OCI-LY3 (cell line): ENCODE results near the gene GBP7.
A peak's percentile ranks its signal among the peaks of the same experiment; 100 is the strongest.

Source experiments
- H2AFZ ChIP-seq: fragments of 200-600, 300-600 bp; shearing (Covaris generic); 2 replicates; pipeline ENCODE4 v1.6.0; 2014; ENCODE audit warnings: antibody characterized with exemption, low read depth, low read length
- H3K27ac ChIP-seq: fragments of 200-600, 300-600 bp; sonication (generic); 2 replicates; pipeline ENCODE4 v1.5.1; 2014; ENCODE audit warnings: mild to moderate bottlenecking, low read length, moderate library complexity, mixed read lengths
- H3K27me3 ChIP-seq: fragments of 200-600, 300-600 bp; sonication (generic); 2 replicates; pipeline ENCODE4 v1.6.1; 2014; ENCODE audit warnings: low read depth, low read length, mixed read lengths
- H3K36me3 ChIP-seq: fragments of 200-600, 300-600 bp; sonication (generic); replicated peaks from 2 replicates; pipeline ENCODE3; 2014; ENCODE audit warnings: low read depth, low read length, mixed read lengths
- H3K4me1 ChIP-seq: fragments of 300-600, 200-600 bp; sonication (generic); 2 replicates; pipeline ENCODE4 v1.6.1; 2014; ENCODE audit warnings: low read length, mixed read lengths
- H3K4me2 ChIP-seq: fragments of 200-600, 300-600 bp; sonication (generic); 2 replicates; pipeline ENCODE4 v1.6.1; 2014; ENCODE audit warnings: low read length, mixed read lengths
- H3K4me3 ChIP-seq: fragments of 300-600, 200-600 bp; sonication (generic); 2 replicates; pipeline ENCODE4 v1.5.1; 2014; ENCODE audit warnings: antibody characterized with exemption, mild to moderate bottlenecking, low read length, moderate library complexity
- H3K79me2 ChIP-seq: fragments of 300-600, 200-600 bp; shearing (Covaris generic); 2 replicates; pipeline ENCODE4 v1.6.1; 2014; ENCODE audit warnings: mild to moderate bottlenecking, low read length, mixed read lengths
- H3K9ac ChIP-seq: fragments of 300-600, 200-600 bp; shearing (Covaris generic); 2 replicates; pipeline ENCODE4 v1.6.0; 2014; ENCODE audit warnings: mild to moderate bottlenecking, low read length, moderate library complexity
- H3K9me3 ChIP-seq: fragments of 200-600, 300-600 bp; shearing (Covaris generic); 2 replicates; pipeline ENCODE4 v1.6.1; 2014; ENCODE audit warnings: low read length, mixed read lengths; ENCODE audit not compliant: insufficient read depth
- H4K20me1 ChIP-seq: fragments of 200-600, 300-600 bp; sonication (generic); 2 replicates; pipeline ENCODE4 v1.6.1; 2016; ENCODE audit warnings: low read length, mixed read lengths; ENCODE audit not compliant: insufficient read depth
- CTCF ChIP-seq: fragments of 200-600, 300-600 bp; sonication (generic); IDR thresholded peaks from 2 replicates; pipeline ENCODE4 v1.5.1; 2014; ENCODE audit warnings: antibody characterized with exemption, low read length, low read depth
- EZH2phosphoT487 ChIP-seq: fragments of 200-600 bp; shearing (Covaris generic); IDR thresholded peaks from 2 replicates; pipeline ENCODE4 v1.6.1; 2018; ENCODE audit warnings: antibody characterized with exemption, mixed run types, low read depth

GBP7 gene

DNA sequence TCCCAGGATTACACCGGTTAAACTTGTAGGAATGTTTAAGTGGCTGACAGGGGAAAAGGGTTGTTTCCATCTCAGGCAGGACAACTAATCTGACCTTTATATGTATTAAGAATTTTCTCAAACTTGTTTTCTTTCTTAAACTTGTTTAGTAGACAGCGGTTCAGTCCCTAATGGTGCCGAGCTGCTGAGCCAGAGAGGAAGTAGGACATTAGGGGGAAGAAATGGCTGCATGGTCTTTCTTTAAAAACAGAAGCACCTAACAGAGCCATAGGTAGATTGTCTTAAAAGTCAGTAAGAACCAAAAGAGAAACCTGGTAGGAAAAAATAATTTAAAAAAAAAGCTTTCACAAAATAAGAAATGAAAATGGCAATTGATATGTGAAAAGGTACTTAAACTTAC lies 19.7 kb upstream of the GBP7 start:
- Histone ChIP-seq H3K27me3 (no peaks in the 10 kb centered on the region), H3K9me3 (no peaks in the 10 kb centered on the region), H3K79me2 (no peaks in the 10 kb centered on the region), H3K9ac (no peak overlapping the region), H3K4me3 (0 out of 2 replicates have a peak overlapping the region, but pooled peaks have one; percentile 14), H3K27ac (peak overlapping the region; percentile 49), H3K4me2 (peak overlapping the region; percentile 37), H4K20me1 (no peaks in the 10 kb centered on the region), H3K36me3 (no peaks in the 10 kb centered on the region), H3K4me1 (peaks cover 43% of the 10 kb centered on the region), H2AFZ (peak overlapping the region; percentile 74)
- TF ChIP-seq EZH2phosphoT487: no peak
- no peak for TF ChIP-seq CTCF

DNA sequence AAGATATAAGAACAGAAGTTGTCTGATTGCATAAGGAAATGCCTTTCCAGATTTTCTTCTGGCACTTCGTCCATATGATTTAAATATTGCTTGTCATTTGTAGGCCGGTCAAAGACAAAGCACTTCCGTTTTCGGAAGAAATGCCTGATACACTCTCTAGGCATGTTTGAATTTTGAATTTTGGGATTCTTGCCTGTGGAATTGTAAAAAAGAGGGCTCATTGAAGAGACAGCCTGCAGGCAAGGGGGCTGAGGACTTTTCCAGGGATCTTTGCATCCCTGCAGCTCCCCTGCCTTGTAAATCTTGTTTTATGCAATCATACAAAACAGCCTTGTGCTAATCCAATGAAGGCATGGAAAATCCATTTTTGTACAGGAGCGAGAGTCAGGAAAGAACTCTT lies 15.5 kb upstream of the GBP7 start:
- H3K36me3 ChIP-seq: no peaks in the 10 kb centered on the region
- H2AFZ ChIP-seq: no peak overlapping the region
- no peaks in the 10 kb centered on the region for H3K9me3 ChIP-seq
- H4K20me1 ChIP-seq: no peaks in the 10 kb centered on the region
- H3K79me2 ChIP-seq: no peaks in the 10 kb centered on the region
- no peak overlapping the region for H3K27ac ChIP-seq
- TF ChIP-seq EZH2phosphoT487 (no peak), CTCF (no peak)
- no peak overlapping the region for H3K4me2 ChIP-seq
- no peaks in the 10 kb centered on the region for H3K27me3 ChIP-seq
- peaks cover 14% of the 10 kb centered on the region for H3K4me1 ChIP-seq
- no peak overlapping the region for H3K4me3 ChIP-seq
- no peak overlapping the region for H3K9ac ChIP-seq

- Histone ChIP-seq H4K20me1 (no peaks in the 10 kb centered on the region), H3K27me3 (no peaks in the 10 kb centered on the region), H3K9ac (no peak overlapping the region), H3K79me2 (no peaks in the 10 kb centered on the region), H3K36me3 (no peaks in the 10 kb centered on the region), H3K9me3 (no peaks in the 10 kb centered on the region), H3K4me3 (no peak overlapping the region), H3K27ac (no peak overlapping the region), H3K4me1 (peaks cover under 1% of the 10 kb centered on the region), H2AFZ (no peak overlapping the region), H3K4me2 (no peak overlapping the region)
- TF ChIP-seq CTCF (no peak), EZH2phosphoT487 (no peak)
Observed at GRCh38 chr1:89190017-89190416, 14.2 kb upstream of the GBP7 start.

GRCh38 chr1:89179343-89179742 lies 3.5 kb upstream of the GBP7 start:
- Histone ChIP-seq H3K27me3 (no peaks in the 10 kb centered on the region), H3K9ac (no peak overlapping the region), H4K20me1 (no peaks in the 10 kb centered on the region), H3K79me2 (no peaks in the 10 kb centered on the region), H3K4me2 (no peak overlapping the region), H3K36me3 (no peaks in the 10 kb centered on the region), H2AFZ (no peak overlapping the region), H3K4me3 (no peak overlapping the region), H3K27ac (no peak overlapping the region), H3K4me1 (0 out of 2 replicates have a peak, but pooled peaks cover 4% of the 10 kb centered on the region), H3K9me3 (no peaks in the 10 kb centered on the region)
- TF ChIP-seq CTCF (no peak), EZH2phosphoT487 (no peak)
